Prostate gland (tissue), 2 donors: ENCODE results near the gene FAM163B.

Source experiments
- CTCF ChIP-seq, 4 experiments: fragments of 200-600 bp in 2 of 4; fragments of 450-650 bp in 2 of 4; sonication (generic) in 2 of 4; IDR thresholded peaks; 1 replicate in 3 of 4; 2 replicates in 1 of 4; pipeline ENCODE4 v1.5.1; 2016 to 2019; ENCODE audit warnings: antibody characterized with exemption in 4 of 4, mild to moderate bottlenecking in 2 of 4, moderate library complexity in 2 of 4
- POLR2A ChIP-seq: fragments of 450-650 bp; IDR thresholded peaks from one replicate; pipeline ENCODE4 v1.6.1; 2016; ENCODE audit warnings: antibody characterized with exemption, mild to moderate bottlenecking

GRCh38 chr9:133612816-133613215 lies 3.6 kb upstream of the FAM163B start:
- TF ChIP-seq CTCF (IDR thresholded peaks at IDR 0.05) (no peak), POLR2A (no peak)
